GM18505 (cell line): Measurements from ENCODE around the gene MRPL34.

ENCODE experiments used
- ATAC-seq: cut with Tn5 transposase; IDR thresholded peaks from one replicate; pipeline ENCODE4 v1.9.1; 2021; ENCODE audit not compliant: unreplicated experiment
- POLR2A ChIP-seq: IDR thresholded peaks from 4 replicates; pipeline ENCODE4 v1.6.1; 2011; ENCODE audit warnings: borderline replicate concordance; ENCODE audit not compliant: insufficient read depth, insufficient read length; ENCODE audit errors: extremely low read depth

The MRPL34 gene

DNA sequence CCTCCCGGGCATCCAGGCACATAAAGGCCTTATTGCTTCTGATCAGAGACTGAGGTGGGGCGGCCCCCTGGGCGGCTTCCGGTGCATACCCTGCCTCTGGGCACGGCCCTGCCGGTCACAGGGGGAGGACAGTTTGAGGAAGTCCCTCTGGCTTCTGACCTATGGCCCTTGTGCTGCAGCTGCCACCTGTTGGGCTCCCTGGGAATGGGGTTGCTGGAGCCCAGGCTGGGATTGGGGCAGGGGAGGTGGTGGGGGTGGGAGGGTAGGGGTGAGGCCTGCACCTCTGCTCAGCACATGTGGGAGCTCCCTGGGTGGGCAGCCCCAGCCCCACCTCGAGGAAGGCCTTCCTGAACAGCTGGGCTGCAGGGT is 18.3 kb downstream of the MRPL34 start:
- ATAC-seq: no peak

DNA sequence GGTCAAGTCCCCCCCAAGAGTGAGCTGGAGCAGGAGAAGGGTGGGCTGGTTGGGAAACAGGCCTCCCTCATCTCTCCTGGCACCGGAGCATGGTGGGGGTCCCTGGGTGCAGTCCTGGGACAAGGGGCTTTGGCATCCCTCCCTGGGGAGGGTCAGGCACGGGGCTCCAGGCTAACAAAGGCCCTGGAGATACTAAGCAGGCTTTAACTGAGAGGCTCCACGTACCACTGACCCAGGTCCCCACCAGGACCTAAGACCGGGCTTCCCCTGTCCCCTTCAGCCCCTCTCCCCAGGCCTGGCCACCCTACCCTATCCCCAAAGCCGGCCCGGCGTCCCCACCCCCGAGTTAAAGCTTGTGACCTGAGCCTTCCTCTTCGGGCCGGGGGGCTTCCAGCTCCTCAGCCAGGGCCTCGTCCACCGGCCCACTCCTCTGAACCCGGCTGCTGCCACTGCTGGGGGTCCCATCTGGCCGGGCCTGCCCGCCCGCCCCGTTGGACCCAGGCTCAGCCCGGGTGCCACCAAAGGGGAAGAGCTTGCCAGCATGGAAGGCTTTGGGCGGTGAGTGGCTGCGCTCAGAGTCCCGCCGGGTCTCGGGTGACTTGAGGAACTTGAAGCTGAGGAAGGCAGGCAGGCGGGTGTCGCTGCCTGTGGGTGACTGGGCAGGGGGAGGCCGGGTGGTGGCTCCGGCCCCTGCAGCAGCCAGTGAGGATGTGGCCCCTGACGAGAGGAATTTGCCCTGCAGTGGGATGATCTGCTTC is 18.9 kb downstream of the MRPL34 start:
- TF ChIP-seq POLR2A: no peak
- no peak for ATAC-seq

More for the DNA sequence above, 18.3 kb downstream of the MRPL34 start:
- TF ChIP-seq POLR2A: no peak

- TF ChIP-seq POLR2A: no peak
- ATAC-seq: no peak
These were observed 19.5 kb downstream of the MRPL34 start for GRCh38 chr19:17325133-17325532.

- ATAC-seq: no peak
- no peak for TF ChIP-seq POLR2A
These were observed 20.4 kb downstream of the MRPL34 start for GRCh38 chr19:17325881-17326594.

DNA sequence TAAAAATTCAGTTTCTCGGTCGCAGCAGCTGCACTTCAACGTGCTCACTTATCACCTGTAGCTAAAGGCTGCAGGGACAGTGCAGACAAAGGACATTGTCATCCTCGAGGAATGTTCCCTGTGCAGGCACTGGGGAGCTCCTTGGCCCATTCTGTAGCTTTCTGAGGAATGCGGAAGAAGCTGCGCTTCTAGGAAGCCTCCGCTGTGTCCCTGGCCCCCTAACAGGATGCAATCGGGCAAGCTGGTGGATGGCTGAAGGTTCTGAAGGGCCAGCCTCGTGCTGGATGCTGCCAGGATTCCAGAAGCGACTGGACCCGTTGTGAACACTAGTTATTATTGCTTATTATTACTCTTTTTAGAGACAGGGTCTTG is 20.9 kb downstream of the MRPL34 start:
- no peak for TF ChIP-seq POLR2A
- ATAC-seq: no peak

DNA sequence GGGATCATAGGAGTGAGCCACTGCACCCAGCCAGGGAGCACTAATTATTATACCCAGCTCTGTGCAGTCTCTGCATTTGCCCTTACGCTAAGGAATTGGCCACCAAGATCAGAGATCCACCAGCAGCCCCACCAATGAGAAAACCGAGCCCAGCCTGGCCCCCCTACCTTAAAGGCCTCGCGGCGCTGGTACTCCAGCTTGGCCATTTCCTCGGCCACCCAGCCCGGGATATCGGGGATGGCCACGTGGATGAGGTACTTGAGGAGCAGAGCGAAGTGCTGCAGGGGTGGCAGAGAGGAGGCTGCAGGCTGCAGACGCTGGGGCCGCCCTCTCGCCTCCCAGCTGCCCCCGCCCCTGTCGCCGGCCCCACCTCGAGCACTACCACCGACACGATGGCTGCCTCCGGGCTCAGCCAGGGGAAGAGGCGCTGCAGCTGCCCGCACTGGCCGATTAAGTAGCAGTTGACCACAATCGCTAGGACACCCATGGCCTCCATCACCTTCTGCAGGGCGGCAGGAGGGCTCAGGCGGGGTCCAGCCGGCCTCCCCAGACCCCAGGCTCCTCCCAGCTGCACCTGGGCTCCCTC is 21.5 kb downstream of the MRPL34 start:
- no peak for ATAC-seq
- no peak for TF ChIP-seq POLR2A

- no peak for ATAC-seq
These were observed 22.2 kb downstream of the MRPL34 start for GRCh38 chr19:17327654-17328516.

GRCh38 chr19:17328517-17329365 is 23.1 kb downstream of the MRPL34 start:
- TF ChIP-seq POLR2A: no peak
- ATAC-seq: no peak

More at GRCh38 chr19:17327654-17328516, 22.2 kb downstream of the MRPL34 start:
- TF ChIP-seq POLR2A: no peak

- TF ChIP-seq POLR2A: no peak
- ATAC-seq: no peak
These were observed 23.9 kb downstream of the MRPL34 start for GRCh38 chr19:17329366-17330261.

- TF ChIP-seq POLR2A: no peak
- ATAC-seq: no peak
These were observed 24.8 kb downstream of the MRPL34 start for GRCh38 chr19:17330262-17331044.
